GM11168 (cell line): Measurements from ENCODE around the gene VIPAS39.

ENCODE experiments used
- in situ Hi-C: fragments of 300-500 bp; cut with MboI; formaldehyde crosslinking; loops from one replicate; pipeline ENCODE4 v1.12.0; 2022; ENCODE audit warnings: low sequenced_read_pairs; ENCODE audit not compliant: unreplicated experiment

The VIPAS39 gene

GRCh38 chr14:77457522-77458248 lies at the start of gene VIPAS39, which contains the start of gene AHSA1:
VIPAS39 (minus strand) TSS chr14:77457601; CDS start chr14:77454102, 3,499 bp downstream.
AHSA1 (plus strand) TSS chr14:77458093; CDS start chr14:77458190, 97 bp downstream.
- in situ Hi-C loops: no loop called here

DNA sequence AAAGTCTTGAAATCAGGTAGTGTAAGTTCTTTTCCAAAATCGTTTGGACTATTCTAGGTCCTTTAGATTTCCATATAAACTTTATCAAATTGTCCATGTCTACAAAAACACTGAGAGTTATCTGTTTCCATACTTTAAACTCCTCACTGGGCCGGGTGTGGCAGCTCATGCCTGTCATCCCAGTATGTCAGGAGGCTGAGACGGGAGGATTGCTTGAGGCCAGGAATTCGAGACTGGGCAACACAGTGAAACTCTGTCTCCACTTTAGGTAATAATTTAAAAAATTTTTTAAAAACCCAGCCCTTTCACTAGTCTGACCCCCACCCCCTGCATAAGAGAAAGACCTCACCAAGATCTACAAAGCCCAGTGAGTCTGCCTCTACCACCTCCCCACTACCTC lies 47.6 kb upstream of the VIPAS39 start:
- in situ Hi-C loops: no loop called here

- in situ Hi-C loops: no loop called here
Observed at GRCh38 chr14:77503138-77503537, 45.7 kb upstream of the VIPAS39 start.

- in situ Hi-C loops: no loop called here
Observed at GRCh38 chr14:77502109-77502782, 44.8 kb upstream of the VIPAS39 start.

- in situ Hi-C loops: no loop called here
Observed at GRCh38 chr14:77498984-77499527, 41.7 kb upstream of the VIPAS39 start.

DNA sequence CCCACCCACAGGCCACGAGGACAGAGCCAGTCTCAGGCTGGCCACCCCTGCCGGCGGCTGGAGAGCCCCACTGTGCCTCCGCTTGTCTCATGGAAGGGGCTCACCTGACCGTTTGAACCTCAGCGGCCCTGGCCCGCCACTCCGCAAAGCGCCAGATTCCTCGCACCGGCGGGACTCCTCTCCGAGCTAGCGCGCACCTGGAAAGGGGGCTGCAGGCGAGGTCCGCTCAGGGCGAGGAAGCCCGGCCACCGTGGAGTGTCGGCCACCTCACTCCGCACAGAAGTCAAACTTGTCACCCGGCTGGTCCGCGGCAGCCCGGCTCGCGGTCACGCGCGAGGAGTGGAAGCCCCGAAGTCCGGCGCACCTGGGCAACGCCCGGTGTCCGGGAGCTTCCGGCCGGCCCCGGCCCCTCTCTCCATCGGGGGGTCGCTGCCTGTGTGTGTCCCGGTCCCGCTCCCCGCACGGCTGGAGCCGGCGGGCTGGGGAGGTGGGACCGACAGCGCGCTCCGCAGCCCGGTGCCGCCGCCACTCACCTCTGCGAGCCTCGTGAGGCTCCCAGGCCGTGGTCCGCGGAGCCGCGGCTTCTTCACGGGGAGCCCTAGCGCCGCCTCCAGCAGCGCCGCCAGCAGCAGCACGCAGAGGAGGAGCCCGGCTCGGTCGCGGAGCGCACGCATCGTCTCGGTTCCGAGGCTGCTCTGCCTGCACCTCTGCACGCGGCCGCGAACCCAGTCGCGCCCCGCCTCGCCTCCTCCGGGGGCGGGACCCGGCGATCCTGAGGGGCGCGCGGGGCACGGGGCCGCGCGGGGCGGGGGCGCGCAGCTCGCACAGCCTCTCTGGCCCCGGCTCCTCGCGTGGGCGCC lies 40.9 kb upstream of the VIPAS39 start, which contains the start of gene ISM2:
TSS of gene ISM2 (minus strand) at position 697 of the 860 bp plus-strand sequence. CDS start at position 674, 23 bp downstream.
- in situ Hi-C loops: no loop called here

GRCh38 chr14:77495334-77495733 lies 37.9 kb upstream of the VIPAS39 start:
- in situ Hi-C loops: no loop called here

GRCh38 chr14:77491056-77491455 lies 33.7 kb upstream of the VIPAS39 start:
- in situ Hi-C loops: no loop called here

DNA sequence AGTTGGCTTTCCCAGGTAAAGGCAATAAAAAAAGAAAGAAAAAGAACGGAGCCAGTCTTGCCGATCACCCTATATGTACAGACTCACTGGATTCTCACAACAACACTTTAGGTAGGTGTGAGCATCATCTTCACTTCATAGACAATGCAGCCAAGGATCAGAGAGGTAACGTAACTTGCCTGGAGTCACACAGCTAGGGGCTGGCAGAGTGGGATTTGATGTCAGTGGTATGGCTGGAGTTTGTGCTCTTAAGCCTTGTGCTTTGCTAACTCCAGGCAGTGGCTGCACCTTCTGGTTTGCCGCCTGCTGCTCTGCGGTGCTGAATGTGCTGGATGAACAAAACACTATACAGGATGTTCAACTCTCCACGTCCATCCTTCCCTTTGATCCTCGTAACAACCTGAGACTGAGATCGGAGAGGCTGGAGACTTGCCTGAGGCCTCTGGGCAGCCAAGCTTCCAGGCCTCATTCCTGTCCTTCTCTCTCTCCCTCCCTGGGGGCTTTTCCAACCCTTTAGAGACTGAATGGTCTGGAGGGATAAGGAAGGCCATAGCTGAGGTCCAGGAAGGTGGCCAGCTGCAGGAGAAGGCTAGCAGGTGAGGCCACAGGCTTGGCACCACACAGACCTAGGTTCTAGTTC lies 33.1 kb upstream of the VIPAS39 start:
- in situ Hi-C loops: no loop called here

- in situ Hi-C loops: no loop called here
Observed at GRCh38 chr14:77489041-77489440, 31.6 kb upstream of the VIPAS39 start.

- in situ Hi-C loops: no loop called here
Observed at GRCh38 chr14:77488558-77488957, 31.2 kb upstream of the VIPAS39 start.

DNA sequence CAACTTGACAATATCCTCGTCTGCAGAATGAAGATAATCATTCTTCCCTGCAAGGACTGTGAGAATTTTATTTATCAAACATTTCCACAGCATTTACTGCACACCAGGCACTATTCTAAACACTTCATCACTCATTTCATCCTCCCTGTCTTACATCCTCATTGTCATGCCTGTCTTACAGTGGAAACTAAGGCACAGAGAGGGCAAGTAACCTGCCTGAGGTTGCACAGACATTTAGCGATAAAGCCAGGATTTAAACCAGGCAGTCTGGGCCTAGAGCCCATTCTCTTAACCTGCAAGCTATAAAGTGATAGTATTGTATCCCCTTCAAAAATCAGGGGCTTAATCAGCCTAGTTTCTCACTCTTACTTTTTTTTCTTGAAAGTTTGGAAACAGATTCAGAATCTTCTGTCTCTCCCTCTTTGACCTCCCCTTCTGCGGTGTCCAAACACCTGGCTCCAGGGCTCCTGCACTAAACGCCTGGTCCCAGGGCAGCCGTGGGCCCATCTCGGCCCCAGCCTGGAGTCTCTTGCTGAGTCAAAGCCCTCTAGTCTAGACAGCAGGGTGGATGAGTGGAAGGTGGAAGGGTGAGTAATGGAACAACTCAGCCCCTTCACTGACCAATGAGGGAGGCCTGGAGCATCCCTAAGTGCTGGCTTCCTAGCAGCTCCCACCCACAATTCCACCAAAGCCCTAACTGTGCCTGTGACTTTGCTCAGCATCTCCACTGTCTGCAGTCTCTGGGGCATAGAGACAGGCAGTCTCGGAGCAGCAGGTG lies 28.7 kb upstream of the VIPAS39 start:
- in situ Hi-C loops: no loop called here

DNA sequence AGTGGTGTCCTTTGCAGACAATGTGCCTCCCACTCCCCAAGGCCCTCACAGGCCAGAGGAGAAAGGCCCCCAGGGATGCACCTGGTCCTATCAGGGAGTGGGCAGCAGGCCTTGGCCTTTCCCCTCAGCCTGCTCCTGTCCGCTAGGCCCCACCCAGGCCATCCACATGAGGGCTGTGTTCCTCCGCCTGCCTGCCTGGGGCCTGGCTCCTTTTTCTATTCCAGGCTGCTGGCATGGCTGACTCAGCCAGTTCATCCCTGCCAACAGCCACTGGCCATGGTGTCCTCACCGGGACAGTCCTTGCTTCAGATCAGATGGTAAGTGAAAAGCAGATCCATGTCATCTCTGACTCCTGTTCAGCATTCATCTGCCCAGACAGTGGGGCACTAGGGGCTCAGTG lies 27.9 kb upstream of the VIPAS39 start:
- in situ Hi-C loops: no loop called here

DNA sequence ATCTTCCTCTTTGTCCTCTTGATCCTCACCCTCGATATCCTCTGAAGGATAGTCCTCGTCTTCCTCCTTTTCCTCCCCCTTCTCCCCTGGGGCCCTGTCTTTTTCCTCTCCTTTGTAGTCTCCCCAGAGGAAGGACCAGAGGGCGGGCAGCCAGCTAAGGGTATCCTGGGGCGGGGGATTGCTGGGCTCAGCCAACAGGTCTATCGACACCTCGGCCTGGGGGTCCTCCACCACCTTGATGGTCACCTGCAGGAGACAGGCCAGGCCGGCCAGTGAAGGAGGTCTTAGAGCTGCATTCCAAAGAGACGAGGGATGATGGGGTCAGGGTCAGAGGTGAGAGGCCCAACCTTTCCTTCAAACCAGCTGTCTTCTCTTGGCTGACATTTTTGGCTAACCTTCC lies 25.0 kb upstream of the VIPAS39 start:
- in situ Hi-C loops: no loop called here

DNA sequence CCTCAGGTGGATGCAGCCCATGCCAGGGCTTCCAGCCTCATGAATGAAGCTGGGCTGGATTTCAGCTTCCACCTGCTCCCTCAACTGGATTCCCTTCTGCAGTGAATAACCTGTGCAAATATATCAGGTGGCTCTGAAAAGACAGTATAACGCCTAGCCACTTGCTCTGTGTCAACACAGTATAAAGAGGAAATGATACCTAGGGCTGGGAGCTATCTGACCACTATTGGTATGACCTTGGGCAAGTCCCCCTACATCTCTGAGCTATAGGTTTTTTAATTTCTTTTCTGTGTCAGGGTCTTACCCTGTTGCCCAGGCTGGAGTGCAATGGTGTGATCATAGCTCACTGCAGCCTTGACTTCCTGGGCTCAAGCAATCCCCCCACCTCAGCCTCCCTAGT lies 21.4 kb upstream of the VIPAS39 start:
- in situ Hi-C loops: no loop called here

GRCh38 chr14:77478029-77478428 lies 20.6 kb upstream of the VIPAS39 start:
- in situ Hi-C loops: no loop called here

GRCh38 chr14:77475432-77476115 lies 18.2 kb upstream of the VIPAS39 start:
- in situ Hi-C loops: no loop called here

DNA sequence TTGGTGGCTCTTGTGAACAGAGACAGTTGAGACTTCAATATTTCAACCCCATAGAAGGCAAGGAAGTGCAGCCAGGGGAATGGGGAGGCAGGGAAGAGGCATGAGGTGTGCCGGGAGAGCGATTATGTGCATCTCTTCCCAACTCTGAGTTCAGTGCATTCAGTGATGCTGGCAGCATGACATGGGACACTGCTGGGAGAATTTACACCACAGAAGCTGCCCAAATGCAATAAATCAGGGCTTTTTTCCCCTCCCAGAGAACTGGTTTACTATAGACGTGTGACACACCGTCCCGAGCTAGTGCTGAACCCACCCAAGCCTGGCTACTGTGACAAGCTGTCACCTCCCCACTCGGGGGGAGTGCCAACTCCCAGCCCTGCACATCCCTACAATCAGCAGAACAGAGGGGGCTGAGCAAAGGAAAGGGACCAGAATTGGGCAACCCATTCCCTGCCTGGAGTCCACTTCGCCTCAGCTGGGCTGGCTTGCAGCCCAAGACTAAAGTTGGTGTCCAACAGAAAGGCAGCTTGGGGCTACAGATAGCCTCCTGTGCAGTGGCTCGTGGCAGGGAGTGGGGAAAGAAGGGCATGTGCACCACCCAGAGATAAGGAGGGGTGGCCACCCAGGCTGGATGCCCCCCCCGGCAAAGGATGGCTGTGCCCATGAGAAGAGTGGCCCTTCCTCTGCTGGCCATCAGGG lies 17.2 kb upstream of the VIPAS39 start:
- in situ Hi-C loops: no loop called here
